ENCODE data around the gene ARID3A.

The ARID3A gene

GRCh38 chr19:1009981-1010538, 84.2 kb downstream of the ARID3A start:
- H3K4me3 ChIP-seq (ENCODE audit: low read length): no peak overlapping the region
- TF ChIP-seq ZNF274 (IDR thresholded peaks at IDR 0.05; ENCODE audit: low read depth, low read length): no peak

GRCh38 chr19:1010586-1011510, 85.0 kb downstream of the ARID3A start:
- H3K4me3 ChIP-seq (ENCODE audit: low read length): no peak overlapping the region
- no peak for TF ChIP-seq ZNF274 (IDR thresholded peaks at IDR 0.05; ENCODE audit: low read depth, low read length)

GRCh38 chr19:1011831-1012333, 86.0 kb downstream of the ARID3A start:
- no peak for TF ChIP-seq ZNF274 (IDR thresholded peaks at IDR 0.05; ENCODE audit: low read depth, low read length)
- H3K4me3 ChIP-seq (ENCODE audit: low read length): no peak overlapping the region

- H3K4me3 ChIP-seq (ENCODE audit: low read length): no peak overlapping the region
- TF ChIP-seq ZNF274 (IDR thresholded peaks at IDR 0.05; ENCODE audit: low read depth, low read length): no peak
These were observed 86.5 kb downstream of the ARID3A start for GRCh38 chr19:1012334-1012733.

- no peak overlapping the region for H3K4me3 ChIP-seq (ENCODE audit: low read length)
- no peak for TF ChIP-seq ZNF274 (IDR thresholded peaks at IDR 0.05; ENCODE audit: low read depth, low read length)
These were observed 87.4 kb downstream of the ARID3A start for GRCh38 chr19:1013218-1013617.

- H3K4me3 ChIP-seq (ENCODE audit: low read length): no peak overlapping the region
- TF ChIP-seq ZNF274 (IDR thresholded peaks at IDR 0.05; ENCODE audit: low read depth, low read length): no peak
These were observed 88.6 kb downstream of the ARID3A start for GRCh38 chr19:1014161-1015060.

- no peak for TF ChIP-seq ZNF274 (IDR thresholded peaks at IDR 0.05; ENCODE audit: low read depth, low read length)
- no peak overlapping the region for H3K4me3 ChIP-seq (ENCODE audit: low read length)
These were observed 89.4 kb downstream of the ARID3A start for GRCh38 chr19:1015061-1015781.

GRCh38 chr19:1015782-1016646, 90.2 kb downstream of the ARID3A start:
- no peak overlapping the region for H3K4me3 ChIP-seq (ENCODE audit: low read length)
- TF ChIP-seq ZNF274 (IDR thresholded peaks at IDR 0.05; ENCODE audit: low read depth, low read length): no peak

- no peak for TF ChIP-seq ZNF274 (IDR thresholded peaks at IDR 0.05; ENCODE audit: low read depth, low read length)
- no peak overlapping the region for H3K4me3 ChIP-seq (ENCODE audit: low read length)
These were observed 90.8 kb downstream of the ARID3A start for GRCh38 chr19:1016647-1017114.

GRCh38 chr19:1017115-1017905, 91.5 kb downstream of the ARID3A start:
- TF ChIP-seq ZNF274 (IDR thresholded peaks at IDR 0.05; ENCODE audit: low read depth, low read length): no peak
- no peak overlapping the region for H3K4me3 ChIP-seq (ENCODE audit: low read length)

GRCh38 chr19:1017906-1018305, 92.1 kb downstream of the ARID3A start:
- no peak overlapping the region for H3K4me3 ChIP-seq (ENCODE audit: low read length)

GRCh38 chr19:1018393-1018792, 92.6 kb downstream of the ARID3A start:
- no peak for TF ChIP-seq ZNF274 (IDR thresholded peaks at IDR 0.05; ENCODE audit: low read depth, low read length)
- no peak overlapping the region for H3K4me3 ChIP-seq (ENCODE audit: low read length)

More at GRCh38 chr19:1017906-1018305, 92.1 kb downstream of the ARID3A start:
- no peak for TF ChIP-seq ZNF274 (IDR thresholded peaks at IDR 0.05; ENCODE audit: low read depth, low read length)
